HFFc6 (cell line): Measurements from ENCODE around the gene SRL. TPM values are rescaled to one million over a fixed set of nuclear protein-coding genes. Genes with fewer than 3 reads are reported as not detected.

ENCODE experiments used
- DNase-seq: peaks from one replicate; pipeline ENCODE4 v3.0.0-alpha.2; 2018
- H3K27ac Mint-ChIP-seq: 2 replicates; pipeline ENCODE4 v1.8.0; 2020; ENCODE audit warnings: mild to moderate bottlenecking, mixed read lengths
- H3K27me3 Mint-ChIP-seq: 2 replicates; pipeline ENCODE4 v1.8.0; 2021; ENCODE audit warnings: mild to moderate bottlenecking, moderate library complexity, mixed read lengths; ENCODE audit not compliant: insufficient read depth
- H3K36me3 Mint-ChIP-seq: 2 replicates; pipeline ENCODE4 v1.8.0; 2021; ENCODE audit warnings: low read depth, mixed read lengths
- H3K4me1 Mint-ChIP-seq: 2 replicates; pipeline ENCODE4 v1.8.0; 2020; ENCODE audit warnings: low read depth, mixed read lengths
- H3K4me3 Mint-ChIP-seq: 2 replicates; pipeline ENCODE4 v1.8.0; 2020; ENCODE audit warnings: mild to moderate bottlenecking, moderate library complexity, mixed read lengths
- H3K9me3 Mint-ChIP-seq: 2 replicates; pipeline ENCODE4 v1.8.0; 2020; ENCODE audit warnings: mild to moderate bottlenecking, mixed read lengths
- total RNA-seq, 6 experiments: library from RNA; stranded (reverse); fragmentation: NEBNext Ultra II Directional; extraction: Animal tissue kit (Norgen Biotek cat#: 25700); gene quantifications; 2 replicates in 1 of 6; 3 replicates in 5 of 6; pipeline ENCODE4 v1.2.3, GENCODE V29; 2021
- TF ChIP-seq, protein P1 (sequence below): fragments of 200-600 bp; sonication (generic); IDR thresholded peaks from 2 replicates; pipeline ENCODE4 v1.5.0; 2021; ENCODE audit warnings: antibody characterized with exemption, mild to moderate bottlenecking

Gene SRL
- total RNA-seq, 6 experiments from 2014 or later = not detected

DNA sequence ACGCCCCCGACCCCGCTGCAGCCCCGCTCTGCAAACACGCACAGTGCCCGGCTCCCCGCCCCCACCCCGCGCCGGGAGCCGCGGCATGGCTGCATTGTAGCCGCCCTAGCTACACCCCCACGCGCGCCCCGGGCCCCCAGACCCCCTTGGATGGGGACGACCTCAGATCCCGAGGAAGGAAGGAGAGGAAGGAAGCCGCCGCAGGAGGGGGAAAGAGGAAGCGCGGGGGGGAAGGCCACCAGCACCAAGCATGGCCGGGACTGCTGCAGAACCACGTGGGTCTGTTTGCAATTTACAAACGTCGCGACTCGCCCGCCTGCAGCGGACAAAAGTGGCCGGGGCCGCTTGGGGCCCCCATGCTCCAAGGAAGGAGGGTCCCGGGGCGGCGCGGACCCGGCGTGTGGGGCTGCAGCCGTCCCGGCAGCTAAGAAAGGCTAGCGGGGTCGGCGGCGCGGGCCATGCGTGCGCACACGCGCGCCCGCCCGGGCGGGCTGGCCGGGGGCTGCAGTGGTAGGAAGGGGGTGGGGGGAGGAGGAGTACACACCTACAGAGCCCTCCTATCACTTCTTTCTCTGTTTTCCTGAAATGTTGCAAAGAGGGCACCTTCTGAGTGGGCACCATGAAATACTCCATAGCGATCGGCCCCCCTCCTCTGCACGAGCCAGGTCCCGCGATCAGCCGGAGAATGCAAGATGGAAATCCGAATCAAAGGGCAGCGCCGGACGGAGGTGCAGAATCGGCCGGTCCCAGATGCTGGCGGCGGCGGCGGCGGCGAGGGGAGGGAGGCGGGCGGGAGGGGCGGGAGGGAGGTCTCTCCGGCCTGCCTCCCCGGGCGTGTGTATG lies 30.5 kb upstream of the SRL start:
- Mint-ChIP-seq H3K4me3 (peak overlapping the region; percentile 92), H3K9me3 (no peaks in the 10 kb centered on the region), H3K36me3 (no peaks in the 10 kb centered on the region), H3K27me3 (peaks cover 6% of the 10 kb centered on the region; the same call in 1 of the 2 replicates), H3K27ac (peak overlapping the region; percentile 69; the same call in 1 of the 2 replicates), H3K4me1 (peaks cover 13% of the 10 kb centered on the region)
- no peak for DNase-seq
- TF ChIP-seq, protein P1, sequence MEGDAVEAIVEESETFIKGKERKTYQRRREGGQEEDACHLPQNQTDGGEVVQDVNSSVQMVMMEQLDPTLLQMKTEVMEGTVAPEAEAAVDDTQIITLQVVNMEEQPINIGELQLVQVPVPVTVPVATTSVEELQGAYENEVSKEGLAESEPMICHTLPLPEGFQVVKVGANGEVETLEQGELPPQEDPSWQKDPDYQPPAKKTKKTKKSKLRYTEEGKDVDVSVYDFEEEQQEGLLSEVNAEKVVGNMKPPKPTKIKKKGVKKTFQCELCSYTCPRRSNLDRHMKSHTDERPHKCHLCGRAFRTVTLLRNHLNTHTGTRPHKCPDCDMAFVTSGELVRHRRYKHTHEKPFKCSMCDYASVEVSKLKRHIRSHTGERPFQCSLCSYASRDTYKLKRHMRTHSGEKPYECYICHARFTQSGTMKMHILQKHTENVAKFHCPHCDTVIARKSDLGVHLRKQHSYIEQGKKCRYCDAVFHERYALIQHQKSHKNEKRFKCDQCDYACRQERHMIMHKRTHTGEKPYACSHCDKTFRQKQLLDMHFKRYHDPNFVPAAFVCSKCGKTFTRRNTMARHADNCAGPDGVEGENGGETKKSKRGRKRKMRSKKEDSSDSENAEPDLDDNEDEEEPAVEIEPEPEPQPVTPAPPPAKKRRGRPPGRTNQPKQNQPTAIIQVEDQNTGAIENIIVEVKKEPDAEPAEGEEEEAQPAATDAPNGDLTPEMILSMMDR = no peak

DNA sequence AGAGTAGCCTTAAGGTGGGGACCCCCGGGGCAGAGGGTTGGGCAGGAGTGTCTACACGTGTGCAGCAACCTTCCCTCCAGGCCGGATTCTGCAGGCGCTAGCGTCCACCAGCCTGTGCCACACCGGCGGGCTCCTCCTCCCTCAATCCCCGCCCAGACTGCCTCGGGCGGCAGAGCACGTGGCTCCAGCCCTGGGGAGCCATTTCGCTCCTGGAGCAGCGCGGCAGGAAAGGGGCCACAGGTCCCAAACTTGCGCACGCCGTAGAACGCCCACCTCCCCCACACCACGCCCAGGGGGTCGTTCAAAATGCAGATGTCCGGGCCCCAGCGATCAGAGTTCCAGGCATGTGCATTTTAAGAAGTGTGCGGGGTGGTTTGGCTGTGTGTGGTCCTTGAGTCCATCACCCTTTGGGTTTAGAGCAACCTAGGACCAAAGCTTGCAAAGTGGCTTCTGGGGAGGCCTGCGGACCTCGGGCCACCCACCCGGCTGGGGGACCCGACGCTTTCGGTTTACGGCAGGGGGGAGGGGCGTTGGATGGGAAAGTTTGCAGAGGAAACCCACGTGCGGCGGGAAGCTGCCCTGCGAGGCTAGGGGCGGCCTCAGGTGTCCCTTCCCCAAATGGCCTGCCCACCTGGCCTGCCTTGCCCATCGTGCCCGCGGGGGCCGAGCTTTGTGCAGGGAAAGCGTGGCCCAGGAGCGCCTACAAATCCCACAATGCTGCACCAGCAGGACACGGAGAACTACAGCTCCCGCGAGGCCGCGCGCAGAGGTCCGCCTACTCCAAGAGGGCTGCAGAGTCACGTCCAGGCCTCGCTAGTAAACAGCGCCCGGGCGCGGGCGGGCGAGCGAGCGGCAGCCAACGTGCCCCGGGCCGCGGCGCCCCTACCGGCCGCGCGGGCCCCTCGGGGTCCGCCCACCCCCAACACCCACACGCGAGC lies 29.6 kb upstream of the SRL start:
- peaks cover 13% of the 10 kb centered on the region for H3K4me1 Mint-ChIP-seq
- H3K27ac Mint-ChIP-seq = peak overlapping the region; percentile 84
- peaks cover 6% of the 10 kb centered on the region; the same call in 1 of the 2 replicates for H3K27me3 Mint-ChIP-seq
- TF ChIP-seq, protein P1 = peak; percentile 47
- DNase-seq = peak; percentile 92
- H3K9me3 Mint-ChIP-seq = no peaks in the 10 kb centered on the region
- H3K4me3 Mint-ChIP-seq = peak overlapping the region; percentile 92
- H3K36me3 Mint-ChIP-seq = no peaks in the 10 kb centered on the region

DNA sequence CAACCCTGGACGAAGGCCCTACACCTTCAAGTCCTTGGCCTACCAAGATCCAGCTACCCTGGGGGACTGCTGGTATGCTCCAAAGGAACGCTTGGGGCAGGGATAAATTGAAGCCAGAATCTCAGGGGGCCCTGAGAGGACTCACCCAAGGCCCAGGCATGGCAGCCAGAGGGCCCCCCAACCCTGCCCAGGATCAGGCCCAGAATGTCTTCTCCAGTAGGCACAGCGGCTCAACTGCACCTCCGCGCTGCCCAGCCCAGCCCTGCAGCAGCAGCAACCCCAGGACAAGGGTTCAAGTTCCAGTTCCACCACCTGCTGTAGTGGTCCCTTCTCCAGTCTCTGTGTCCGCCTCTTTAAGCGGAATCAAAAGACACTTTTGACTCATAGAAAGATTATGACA lies 28.7 kb upstream of the SRL start:
- peaks cover 6% of the 10 kb centered on the region; the same call in 1 of the 2 replicates for H3K27me3 Mint-ChIP-seq
- peak overlapping the region; percentile 84 for H3K27ac Mint-ChIP-seq
- TF ChIP-seq, protein P1 = peak; percentile 26
- H3K9me3 Mint-ChIP-seq = no peaks in the 10 kb centered on the region
- no peaks in the 10 kb centered on the region for H3K36me3 Mint-ChIP-seq
- DNase-seq = no peak
- peaks cover 13% of the 10 kb centered on the region for H3K4me1 Mint-ChIP-seq
- peak overlapping the region; percentile 87 for H3K4me3 Mint-ChIP-seq

DNA sequence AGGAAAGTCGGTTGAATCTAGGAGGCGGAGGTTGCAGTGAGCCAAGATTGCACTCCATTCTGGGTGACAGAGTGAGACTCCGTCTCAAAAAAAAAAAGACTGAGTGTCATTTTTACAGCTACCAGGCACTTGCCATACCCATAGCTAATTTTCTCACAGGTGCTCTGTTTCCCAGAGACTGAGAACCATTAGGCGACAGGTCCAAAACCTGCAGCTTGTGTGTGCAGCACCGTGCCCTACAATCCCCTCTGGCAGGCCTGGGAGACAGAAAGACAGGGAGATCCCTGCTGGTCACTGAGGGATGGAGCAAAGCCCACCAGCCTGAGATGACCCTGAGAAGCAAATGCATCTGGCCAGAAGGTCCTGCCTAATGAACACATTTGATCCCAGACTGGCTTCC lies 28.2 kb upstream of the SRL start:
- no peak overlapping the region for H3K4me3 Mint-ChIP-seq
- H3K4me1 Mint-ChIP-seq = peaks cover 13% of the 10 kb centered on the region
- H3K27me3 Mint-ChIP-seq = peaks cover 4% of the 10 kb centered on the region; the same call in 1 of the 2 replicates
- TF ChIP-seq, protein P1 = no peak
- no peak overlapping the region; the same call in 1 of the 2 replicates for H3K27ac Mint-ChIP-seq
- H3K36me3 Mint-ChIP-seq = no peaks in the 10 kb centered on the region
- no peaks in the 10 kb centered on the region for H3K9me3 Mint-ChIP-seq
- DNase-seq = no peak

DNA sequence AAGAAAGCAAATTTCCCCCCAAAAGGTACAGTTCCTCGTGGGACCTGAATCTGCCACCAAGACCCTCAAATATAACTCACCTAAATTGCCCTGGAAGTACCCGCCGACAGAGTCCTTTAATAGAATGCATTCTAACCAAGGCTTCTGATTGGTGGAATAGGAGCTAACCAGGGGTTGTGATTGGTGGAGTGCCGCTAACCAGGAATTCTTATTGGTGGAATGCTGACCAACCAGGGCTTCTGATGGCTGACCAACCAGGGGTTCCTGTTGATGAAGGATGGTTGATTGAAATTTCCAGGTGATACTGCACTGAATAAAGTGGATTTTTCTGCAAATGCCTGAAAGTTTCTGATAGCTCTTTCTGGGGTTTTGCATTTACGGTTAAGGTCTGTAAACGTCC lies 24.5 kb upstream of the SRL start:
- H3K36me3 Mint-ChIP-seq = peaks cover 6% of the 10 kb centered on the region
- TF ChIP-seq, protein P1 = no peak
- H3K27ac Mint-ChIP-seq = no peak overlapping the region
- peaks cover 6% of the 10 kb centered on the region for H3K27me3 Mint-ChIP-seq
- no peak overlapping the region for H3K4me3 Mint-ChIP-seq
- DNase-seq = no peak
- H3K4me1 Mint-ChIP-seq = peaks cover 23% of the 10 kb centered on the region
- no peaks in the 10 kb centered on the region for H3K9me3 Mint-ChIP-seq
